ENCODE measurements around the gene SETDB1.

DNA sequence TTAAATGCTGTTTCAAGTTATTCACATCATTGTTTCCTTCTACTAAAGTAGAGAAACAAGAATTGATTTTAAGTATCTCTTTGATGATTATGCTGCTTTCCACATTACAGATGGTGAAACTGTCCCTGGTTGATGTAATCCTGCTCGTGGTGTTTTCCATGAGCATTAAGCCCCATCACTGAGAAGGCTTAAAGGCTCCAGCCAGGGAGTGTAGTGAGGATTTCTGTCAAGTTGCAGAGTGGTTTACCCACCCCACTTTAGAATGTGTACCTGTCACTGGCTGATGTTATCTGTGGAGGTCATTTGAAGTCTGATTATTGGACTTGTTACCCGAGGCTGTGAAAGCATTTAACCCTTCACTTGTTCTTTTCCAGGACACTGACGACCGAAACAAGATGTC, 35.6 kb downstream of the SETDB1 start:
- TF ChIP-seq, protein P1, sequence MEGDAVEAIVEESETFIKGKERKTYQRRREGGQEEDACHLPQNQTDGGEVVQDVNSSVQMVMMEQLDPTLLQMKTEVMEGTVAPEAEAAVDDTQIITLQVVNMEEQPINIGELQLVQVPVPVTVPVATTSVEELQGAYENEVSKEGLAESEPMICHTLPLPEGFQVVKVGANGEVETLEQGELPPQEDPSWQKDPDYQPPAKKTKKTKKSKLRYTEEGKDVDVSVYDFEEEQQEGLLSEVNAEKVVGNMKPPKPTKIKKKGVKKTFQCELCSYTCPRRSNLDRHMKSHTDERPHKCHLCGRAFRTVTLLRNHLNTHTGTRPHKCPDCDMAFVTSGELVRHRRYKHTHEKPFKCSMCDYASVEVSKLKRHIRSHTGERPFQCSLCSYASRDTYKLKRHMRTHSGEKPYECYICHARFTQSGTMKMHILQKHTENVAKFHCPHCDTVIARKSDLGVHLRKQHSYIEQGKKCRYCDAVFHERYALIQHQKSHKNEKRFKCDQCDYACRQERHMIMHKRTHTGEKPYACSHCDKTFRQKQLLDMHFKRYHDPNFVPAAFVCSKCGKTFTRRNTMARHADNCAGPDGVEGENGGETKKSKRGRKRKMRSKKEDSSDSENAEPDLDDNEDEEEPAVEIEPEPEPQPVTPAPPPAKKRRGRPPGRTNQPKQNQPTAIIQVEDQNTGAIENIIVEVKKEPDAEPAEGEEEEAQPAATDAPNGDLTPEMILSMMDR (IDR thresholded peaks at IDR 0.05), result no peak
- TF ChIP-seq POLR2A (IDR thresholded peaks at IDR 0.05), result no peak
